Neuron (in vitro differentiated cells): Measurements from ENCODE around the gene IL10.
"Not testable (repeated sequence)": the region's sequence is repeated elsewhere in the genome, so short reads cannot be mapped to it uniquely, and the experiment has no call there.

Experiments used
- H2AFZ ChIP-seq: one replicate; pipeline ENCODE4 v1.6.1; 2013; ENCODE audit warnings: low read depth, mild to moderate bottlenecking, inconsistent platforms, low read length, moderate library complexity
- H3K27me3 ChIP-seq: one replicate; pipeline ENCODE4 v1.6.1; 2013; ENCODE audit warnings: low read length; ENCODE audit not compliant: insufficient read depth
- H3K36me3 ChIP-seq: one replicate; pipeline ENCODE4 v1.6.1; 2013; ENCODE audit warnings: low read length; ENCODE audit not compliant: insufficient read depth
- H3K4me1 ChIP-seq: one replicate; pipeline ENCODE4 v1.6.1; 2013; ENCODE audit warnings: low read length; ENCODE audit not compliant: insufficient read depth
- H3K4me3 ChIP-seq: 2 replicates; pipeline ENCODE4 v1.5.1; 2013; ENCODE audit warnings: mild to moderate bottlenecking, low read length, moderate library complexity
- H3K9me3 ChIP-seq: one replicate; pipeline ENCODE4 v1.6.1; 2013; ENCODE audit warnings: low read length

The IL10 gene

DNA sequence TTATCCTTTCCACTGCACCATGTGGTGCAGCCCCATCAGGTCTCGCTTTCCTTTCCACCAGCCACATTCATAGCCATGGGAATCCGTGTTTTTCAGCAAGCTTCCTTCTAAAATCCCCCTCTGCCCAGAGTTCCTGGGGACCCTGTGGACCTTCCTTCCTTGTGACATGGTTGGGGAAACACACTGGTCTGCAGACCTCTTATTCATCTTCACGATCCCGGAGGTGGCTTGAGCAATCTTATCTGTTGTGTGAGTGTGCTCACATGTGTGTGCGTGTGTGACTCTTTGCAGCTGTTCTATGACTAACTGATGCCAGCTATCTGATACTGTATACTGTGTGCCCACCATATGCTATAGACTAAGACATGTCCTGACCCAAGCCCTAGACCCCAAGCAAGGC is 15.6 kb upstream of the IL10 start:
- no peak overlapping the region for H2AFZ ChIP-seq
- no peak overlapping the region for H3K4me3 ChIP-seq
- no peaks in the 10 kb centered on the region for H3K9me3 ChIP-seq
- no peaks in the 10 kb centered on the region for H3K36me3 ChIP-seq
- H3K27me3 ChIP-seq = peaks cover 27% of the 10 kb centered on the region
- no peaks in the 10 kb centered on the region for H3K4me1 ChIP-seq

DNA sequence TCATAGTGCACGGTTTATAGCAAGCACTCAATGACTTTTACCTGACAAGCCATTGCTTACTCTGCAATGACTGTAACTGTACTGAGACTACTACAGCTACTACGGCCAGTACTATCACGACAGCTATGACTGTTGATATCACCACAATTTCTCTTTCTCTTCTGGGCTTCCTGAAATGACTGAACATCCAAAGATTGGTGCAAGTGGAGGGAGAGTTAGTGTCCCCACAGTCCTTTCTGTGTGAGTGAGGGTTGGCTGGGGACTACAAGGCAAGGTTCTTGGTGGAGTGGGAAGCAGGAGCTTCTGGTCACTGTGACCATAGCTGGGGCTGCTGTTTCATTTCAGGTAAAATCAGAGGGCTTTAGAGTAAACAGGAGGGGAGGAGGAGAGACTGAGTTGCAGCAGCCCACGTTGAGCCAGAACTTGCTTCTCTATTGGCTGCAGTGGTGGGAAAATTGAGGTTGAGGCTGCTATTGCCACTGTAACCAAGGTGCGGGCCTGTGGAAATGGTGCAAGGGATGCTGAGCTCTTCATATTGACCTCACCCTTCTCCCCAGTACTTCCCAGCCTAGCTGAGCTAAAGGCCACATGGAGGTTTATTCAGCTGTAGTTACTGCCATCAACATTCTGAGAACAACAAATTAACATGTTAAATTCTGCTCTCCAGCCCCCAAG is 14.1 kb upstream of the IL10 start:
- Histone ChIP-seq H3K27me3 (peaks cover 27% of the 10 kb centered on the region), H3K36me3 (no peaks in the 10 kb centered on the region), H3K4me3 (no peak overlapping the region), H2AFZ (no peak overlapping the region), H3K4me1 (no peaks in the 10 kb centered on the region), H3K9me3 (no peaks in the 10 kb centered on the region)

GRCh38 chr1:206785182-206785765 is 13.0 kb upstream of the IL10 start:
- Histone ChIP-seq H3K9me3 (no peaks in the 10 kb centered on the region), H3K27me3 (peaks cover 23% of the 10 kb centered on the region), H3K4me3 (no peak overlapping the region), H2AFZ (no peak overlapping the region), H3K4me1 (no peaks in the 10 kb centered on the region), H3K36me3 (no peaks in the 10 kb centered on the region)

DNA sequence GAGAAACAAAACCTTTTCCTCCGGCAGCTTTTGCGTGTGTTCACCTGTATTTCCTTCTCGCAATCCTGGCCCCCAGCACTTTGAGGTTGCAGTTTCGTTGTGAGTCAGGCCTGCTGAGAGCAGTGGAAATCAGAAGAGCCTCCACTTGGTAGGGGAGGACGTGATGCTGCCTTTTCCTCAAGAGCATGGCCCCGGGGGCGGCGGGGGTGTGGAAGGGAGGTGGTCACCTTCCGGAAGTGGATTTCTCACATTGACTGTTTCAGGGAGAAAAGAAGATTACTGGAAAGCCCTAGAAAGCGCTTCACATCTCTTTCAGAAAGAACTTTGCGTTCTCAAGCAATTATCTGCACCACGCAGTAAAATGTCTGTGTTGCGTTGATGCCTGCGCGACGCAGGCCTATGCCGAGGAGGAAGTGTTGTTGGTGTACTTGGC is 12.2 kb upstream of the IL10 start:
- peaks cover 24% of the 10 kb centered on the region for H3K27me3 ChIP-seq

DNA sequence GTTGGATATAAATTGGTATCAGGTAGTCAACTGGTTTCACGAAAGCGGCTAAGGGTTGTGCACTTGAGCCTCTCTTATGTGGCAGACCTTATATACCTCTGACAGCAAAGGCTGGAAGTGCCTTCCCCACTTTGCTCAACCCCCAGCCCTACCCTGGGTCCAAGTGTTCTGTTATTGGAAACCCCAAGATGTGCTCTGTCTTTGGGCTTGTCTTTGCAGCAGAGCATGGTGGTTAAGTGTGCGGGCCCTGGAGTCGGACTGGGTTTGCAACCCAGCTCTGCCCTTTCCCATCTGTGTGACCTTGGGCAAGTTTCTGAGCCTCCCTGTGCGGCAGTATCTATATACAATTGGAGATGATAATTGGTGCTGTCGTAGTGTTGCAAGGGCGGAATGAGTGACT is 11.2 kb upstream of the IL10 start:
- Histone ChIP-seq H3K27me3 (peaks cover 24% of the 10 kb centered on the region), H2AFZ (no peak overlapping the region), H3K4me3 (no peak overlapping the region), H3K36me3 (no peaks in the 10 kb centered on the region), H3K9me3 (no peaks in the 10 kb centered on the region), H3K4me1 (no peaks in the 10 kb centered on the region)

More for the DNA sequence above, 12.2 kb upstream of the IL10 start:
- no peaks in the 10 kb centered on the region for H3K9me3 ChIP-seq
- H2AFZ ChIP-seq = no peak overlapping the region
- no peaks in the 10 kb centered on the region for H3K36me3 ChIP-seq
- no peak overlapping the region for H3K4me3 ChIP-seq
- no peaks in the 10 kb centered on the region for H3K4me1 ChIP-seq

DNA sequence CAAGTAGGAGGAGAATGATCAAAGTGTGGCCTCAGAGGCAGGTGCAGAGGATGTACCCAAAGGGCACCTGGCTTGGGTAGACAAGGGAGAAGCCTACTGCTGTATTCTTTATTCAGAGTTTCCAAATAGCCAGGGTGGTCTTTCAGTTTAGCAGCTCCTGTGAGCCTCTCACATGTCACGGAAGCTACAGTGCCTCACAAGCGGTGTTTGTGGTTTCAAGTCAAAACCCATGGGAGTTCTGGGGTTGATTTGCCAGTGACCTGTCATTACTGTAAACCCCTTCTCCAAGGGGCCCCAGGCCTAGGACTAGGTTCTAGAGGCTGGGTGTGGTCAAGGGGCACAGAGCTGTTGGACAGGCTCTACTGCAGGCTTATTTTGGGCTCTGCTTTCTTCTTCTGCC is 10.2 kb upstream of the IL10 start:
- no peak overlapping the region for H3K4me3 ChIP-seq
- H3K27me3 ChIP-seq = peaks cover 24% of the 10 kb centered on the region
- H3K4me1 ChIP-seq = no peaks in the 10 kb centered on the region
- H3K36me3 ChIP-seq = no peaks in the 10 kb centered on the region
- H3K9me3 ChIP-seq = no peaks in the 10 kb centered on the region
- H2AFZ ChIP-seq = no peak overlapping the region

- no peaks in the 10 kb centered on the region for H3K4me1 ChIP-seq
Measured at GRCh38 chr1:206779638-206780037, 7.3 kb upstream of the IL10 start.

GRCh38 chr1:206778911-206779310 is 6.6 kb upstream of the IL10 start:
- H3K9me3 ChIP-seq, H2AFZ ChIP-seq, H3K4me3 ChIP-seq, H3K4me1 ChIP-seq, H3K27me3 ChIP-seq, H3K36me3 ChIP-seq: not testable (repeated sequence)

More at GRCh38 chr1:206779638-206780037, 7.3 kb upstream of the IL10 start:
- H3K4me3 ChIP-seq = no peak overlapping the region
- peaks cover 12% of the 10 kb centered on the region for H3K27me3 ChIP-seq
- H2AFZ ChIP-seq = no peak overlapping the region
- no peaks in the 10 kb centered on the region for H3K9me3 ChIP-seq
- H3K36me3 ChIP-seq = no peaks in the 10 kb centered on the region

DNA sequence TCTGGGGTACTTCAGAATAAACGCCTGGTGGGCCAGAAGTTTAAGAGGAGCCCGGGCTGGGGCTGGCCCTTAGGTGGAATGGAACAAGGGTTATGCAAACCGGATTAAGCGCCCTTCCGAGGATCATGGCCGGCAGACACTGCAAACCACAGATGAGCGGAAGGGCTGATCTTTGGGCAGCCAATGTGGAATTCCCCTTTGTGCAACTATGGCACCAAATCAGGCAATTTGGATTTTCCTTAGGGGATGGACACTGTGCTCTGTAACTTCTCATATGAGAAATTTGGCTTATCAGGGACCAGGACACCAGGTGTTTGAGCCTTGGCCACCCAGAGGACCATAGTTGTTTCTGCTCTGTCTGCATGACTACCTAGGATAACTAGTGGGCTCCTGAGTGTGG is 5.7 kb upstream of the IL10 start:
- Histone ChIP-seq H3K27me3 (peaks cover 13% of the 10 kb centered on the region), H2AFZ (no peak overlapping the region), H3K4me1 (no peaks in the 10 kb centered on the region), H3K9me3 (no peaks in the 10 kb centered on the region), H3K36me3 (no peaks in the 10 kb centered on the region), H3K4me3 (no peak overlapping the region)

DNA sequence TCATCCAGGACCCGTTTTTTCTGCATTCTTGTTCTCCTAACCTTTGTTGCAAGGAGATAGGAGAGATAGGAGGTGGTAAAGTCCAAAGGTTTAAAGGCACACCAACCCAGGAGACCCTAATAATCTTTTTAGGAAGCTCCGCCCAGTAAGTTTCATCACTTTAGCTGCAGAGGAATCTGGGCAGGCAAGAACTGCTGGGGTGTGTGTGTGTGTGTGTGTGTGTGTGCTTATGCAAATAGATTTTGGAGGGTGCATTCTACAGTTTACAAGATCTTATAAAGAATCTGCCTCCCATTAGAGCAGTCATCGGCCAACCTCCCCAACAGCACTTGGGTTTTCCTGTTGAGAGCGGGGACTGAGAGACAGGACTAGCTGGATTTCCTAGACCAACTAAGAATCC is 3.9 kb upstream of the IL10 start:
- Histone ChIP-seq H3K9me3 (no peaks in the 10 kb centered on the region), H2AFZ (no peak overlapping the region), H3K4me1 (no peaks in the 10 kb centered on the region), H3K4me3 (no peak overlapping the region), H3K36me3 (no peaks in the 10 kb centered on the region), H3K27me3 (peaks cover 21% of the 10 kb centered on the region)

- Histone ChIP-seq H3K36me3 (no peaks in the 10 kb centered on the region), H3K4me1 (peaks cover 1% of the 10 kb centered on the region), H3K4me3 (no peak overlapping the region), H2AFZ (no peak overlapping the region), H3K27me3 (peaks cover 35% of the 10 kb centered on the region), H3K9me3 (no peaks in the 10 kb centered on the region)
Measured at GRCh38 chr1:206774093-206774492, 1.8 kb upstream of the IL10 start.

- H3K4me3 ChIP-seq = no peak overlapping the region
- no peaks in the 10 kb centered on the region for H3K36me3 ChIP-seq
- no peaks in the 10 kb centered on the region for H3K9me3 ChIP-seq
- no peak overlapping the region for H2AFZ ChIP-seq
- H3K27me3 ChIP-seq = peaks cover 40% of the 10 kb centered on the region
- H3K4me1 ChIP-seq = peaks cover 4% of the 10 kb centered on the region
Measured at GRCh38 chr1:206771338-206771692, 979 bp downstream of the IL10 start.

DNA sequence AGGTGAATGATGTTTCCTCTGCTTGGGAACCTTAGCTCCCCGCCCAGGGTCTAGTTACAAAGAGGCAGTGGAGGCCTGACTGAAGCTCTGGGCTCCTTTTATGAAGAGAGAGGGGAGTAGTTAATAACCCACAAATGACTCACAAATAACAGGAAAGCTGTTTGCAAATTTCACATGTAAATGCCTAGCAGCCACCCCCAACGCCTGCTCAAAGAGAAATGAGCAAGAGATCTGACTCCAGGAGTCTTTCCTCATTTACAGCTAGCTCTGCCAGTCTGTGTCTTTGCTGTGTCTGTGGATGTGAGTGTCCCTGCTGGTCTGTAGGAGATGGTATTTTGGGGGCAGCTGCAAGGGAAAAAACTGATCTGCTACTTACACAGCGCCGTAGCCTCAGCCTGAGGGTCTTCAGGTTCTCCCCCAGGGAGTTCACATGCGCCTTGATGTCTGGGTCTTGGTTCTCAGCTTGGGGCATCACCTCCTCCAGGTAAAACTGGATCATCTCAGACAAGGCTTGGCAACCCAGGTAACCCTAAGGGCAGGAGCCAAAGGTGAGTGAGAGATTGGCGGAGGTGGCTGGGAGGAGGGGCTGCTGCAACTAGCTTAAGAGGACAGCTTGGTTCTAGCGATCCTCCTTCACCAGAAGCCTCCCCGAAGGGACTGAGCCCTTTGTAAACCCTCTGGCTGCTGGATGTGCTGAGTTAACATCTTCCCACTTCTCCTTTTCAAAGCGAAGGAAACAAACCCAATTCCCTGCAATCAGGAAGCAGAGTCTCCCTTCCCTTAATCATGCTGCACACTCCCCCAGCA is 1.6 kb downstream of the IL10 start, which contains the start of gene IL19:
TSS of gene IL19 (plus strand) at position 243 of the 807 bp plus-strand sequence. CDS start 65,890 bp downstream, outside the sequence.
- peaks cover 4% of the 10 kb centered on the region for H3K4me1 ChIP-seq
- H3K4me3 ChIP-seq = no peak within 1 kb of the TSS
- H3K9me3 ChIP-seq = no peaks in the 10 kb centered on the region
- peaks cover 38% of the 10 kb centered on the region for H3K27me3 ChIP-seq
- H3K36me3 ChIP-seq = no peaks in the 10 kb centered on the region
- no peak within 1 kb of the TSS for H2AFZ ChIP-seq
